ENCODE results near the gene UGT1A8.

DNA sequence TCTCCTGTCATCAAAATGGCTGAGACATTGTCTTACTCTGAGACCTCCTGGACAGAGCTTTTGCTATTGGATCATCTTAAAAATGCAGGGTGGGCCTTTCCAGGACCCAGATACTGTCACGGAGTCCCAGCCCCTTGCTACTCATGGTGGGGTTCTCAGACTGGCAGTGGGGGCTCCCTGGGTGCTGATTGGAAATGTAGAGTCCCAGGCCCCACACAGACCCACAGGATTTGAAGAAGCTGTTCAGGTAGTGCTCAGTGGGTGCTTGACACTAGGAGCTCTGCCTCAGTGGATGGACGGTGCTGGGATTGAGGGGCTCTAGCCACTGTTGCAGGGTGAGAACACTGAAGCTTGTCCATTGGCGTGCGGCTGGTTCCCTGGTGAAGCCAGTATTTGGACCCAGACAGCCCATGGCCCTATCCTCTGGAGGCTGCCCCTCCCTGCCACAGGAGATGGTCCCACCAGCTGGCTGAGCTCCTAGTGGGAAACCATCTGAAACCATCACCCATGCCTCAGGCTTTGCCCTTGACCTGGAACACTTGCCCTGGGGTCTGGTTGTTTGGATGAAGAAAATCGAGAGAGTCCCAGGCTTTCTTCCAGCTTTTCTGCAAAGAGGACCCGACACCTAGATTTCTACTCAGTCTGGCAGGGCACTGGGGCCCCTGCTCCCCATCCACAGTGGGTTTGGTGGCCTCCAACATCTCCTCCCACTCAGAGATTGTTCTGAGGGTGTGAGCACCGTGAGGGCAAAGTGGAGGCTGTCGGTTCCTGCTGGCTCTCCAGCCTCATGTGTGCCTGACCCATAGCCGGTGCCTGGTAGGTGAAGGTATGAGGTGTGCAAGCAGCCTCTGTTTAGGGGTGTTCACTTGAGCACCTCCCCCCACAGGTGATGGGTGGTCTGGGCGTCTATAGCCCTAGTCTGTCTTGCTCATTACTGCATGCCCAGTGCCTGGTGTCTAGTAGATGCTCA is 190.8 kb downstream of the UGT1A8 start:
- TF ChIP-seq, protein P1, sequence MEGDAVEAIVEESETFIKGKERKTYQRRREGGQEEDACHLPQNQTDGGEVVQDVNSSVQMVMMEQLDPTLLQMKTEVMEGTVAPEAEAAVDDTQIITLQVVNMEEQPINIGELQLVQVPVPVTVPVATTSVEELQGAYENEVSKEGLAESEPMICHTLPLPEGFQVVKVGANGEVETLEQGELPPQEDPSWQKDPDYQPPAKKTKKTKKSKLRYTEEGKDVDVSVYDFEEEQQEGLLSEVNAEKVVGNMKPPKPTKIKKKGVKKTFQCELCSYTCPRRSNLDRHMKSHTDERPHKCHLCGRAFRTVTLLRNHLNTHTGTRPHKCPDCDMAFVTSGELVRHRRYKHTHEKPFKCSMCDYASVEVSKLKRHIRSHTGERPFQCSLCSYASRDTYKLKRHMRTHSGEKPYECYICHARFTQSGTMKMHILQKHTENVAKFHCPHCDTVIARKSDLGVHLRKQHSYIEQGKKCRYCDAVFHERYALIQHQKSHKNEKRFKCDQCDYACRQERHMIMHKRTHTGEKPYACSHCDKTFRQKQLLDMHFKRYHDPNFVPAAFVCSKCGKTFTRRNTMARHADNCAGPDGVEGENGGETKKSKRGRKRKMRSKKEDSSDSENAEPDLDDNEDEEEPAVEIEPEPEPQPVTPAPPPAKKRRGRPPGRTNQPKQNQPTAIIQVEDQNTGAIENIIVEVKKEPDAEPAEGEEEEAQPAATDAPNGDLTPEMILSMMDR (conservative IDR thresholded peaks at IDR 0.05; ENCODE audit: low read length): no peak
- TF ChIP-seq EZH2phosphoT487 (IDR thresholded peaks at IDR 0.05; ENCODE audit: borderline replicate concordance, low read depth, low read length): no peak

Measured in OCI-LY7 (cell line).